Activated T-cell treated with anti-CD3 and anti-CD28 coated beads for 24 hours (primary cell): ENCODE results near the gene SIL1.
A peak's percentile ranks its signal among the peaks of the same experiment; 100 is the strongest.

Experiments used
- DNase-seq: peaks from one replicate; pipeline ENCODE4 v3.0.0-alpha.2; 2020; ENCODE audit warnings: low read depth

Gene SIL1

GRCh38 chr5:138918686-138919085 is 279.5 kb downstream of the SIL1 start:
- no peak for DNase-seq

DNA sequence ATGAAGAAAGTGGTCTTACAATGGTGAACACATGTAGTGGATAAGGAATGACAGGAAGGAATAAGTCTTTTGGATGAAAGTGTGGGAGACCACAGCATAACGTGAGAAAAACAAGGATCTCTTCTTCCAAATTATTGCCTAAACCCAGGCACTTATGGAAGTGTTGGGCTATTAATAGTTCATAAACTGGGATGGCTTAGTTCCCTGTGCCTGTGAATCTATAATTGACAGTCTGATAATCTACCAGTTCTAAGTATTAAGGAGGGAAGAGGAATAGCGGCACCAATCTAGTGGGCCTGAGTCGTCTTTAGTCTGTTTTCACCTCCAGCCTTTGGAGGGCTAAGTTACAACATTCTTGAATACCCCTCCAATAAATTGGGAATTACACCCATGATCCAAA is 283.8 kb downstream of the SIL1 start:
- no peak for DNase-seq

- no peak for DNase-seq
These were observed 284.4 kb downstream of the SIL1 start for GRCh38 chr5:138913773-138914172.

- DNase-seq = no peak
These were observed 286.1 kb downstream of the SIL1 start for GRCh38 chr5:138912093-138912492.

DNA sequence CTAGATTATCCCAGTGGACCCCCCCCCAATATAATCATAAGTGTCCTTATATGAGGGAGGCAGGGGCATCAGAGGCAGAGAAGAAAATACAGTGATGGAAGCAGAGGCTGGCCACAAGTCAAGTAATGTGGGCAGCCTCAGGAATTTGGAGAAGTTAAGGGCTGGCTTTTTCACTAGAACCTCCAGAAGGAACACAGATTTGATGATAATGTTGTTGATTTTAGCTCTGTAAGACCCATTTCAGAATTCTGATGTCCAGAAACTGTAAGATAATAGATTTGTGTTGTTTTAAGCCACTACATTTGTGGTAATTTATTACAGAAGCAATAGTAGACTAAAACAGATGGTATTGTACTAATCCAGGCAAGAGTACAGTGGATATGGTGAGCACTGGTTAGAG is 286.7 kb downstream of the SIL1 start:
- DNase-seq = no peak

DNA sequence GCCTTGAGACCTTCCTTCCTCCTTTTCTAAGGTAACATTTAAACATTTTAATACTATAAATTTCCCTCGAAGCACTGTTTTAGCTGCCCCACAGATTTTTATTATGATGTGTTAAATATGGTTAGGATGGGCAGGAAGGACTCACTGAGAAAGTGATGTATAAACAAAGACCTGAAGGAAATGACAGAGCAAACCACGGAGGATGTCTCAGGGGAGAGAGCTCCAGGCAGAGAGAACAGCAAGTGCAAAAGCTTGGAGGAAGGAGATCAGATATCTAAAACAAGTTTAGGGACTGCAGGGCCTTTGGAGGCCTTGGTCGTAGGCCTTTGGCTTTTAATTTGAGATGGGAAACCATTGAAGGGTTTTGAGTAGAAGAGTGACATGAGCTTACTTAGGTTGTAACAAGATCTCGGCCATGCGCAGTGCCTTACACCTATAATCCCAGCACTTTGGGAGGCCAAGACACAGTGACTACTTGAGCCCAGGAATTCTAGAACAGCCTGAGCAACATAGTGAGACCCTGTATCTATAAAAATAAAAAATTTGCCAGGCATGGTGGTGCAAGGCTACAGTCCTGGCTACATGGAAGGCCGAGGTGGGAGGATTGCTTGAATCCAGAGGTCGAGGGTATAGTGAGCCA is 287.5 kb downstream of the SIL1 start:
- no peak for DNase-seq

GRCh38 chr5:138909734-138910133 is 288.4 kb downstream of the SIL1 start:
- DNase-seq = no peak

GRCh38 chr5:138905541-138905940 is 292.6 kb downstream of the SIL1 start:
- DNase-seq = no peak

GRCh38 chr5:138903130-138903775 is 294.9 kb downstream of the SIL1 start:
- no peak for DNase-seq

DNA sequence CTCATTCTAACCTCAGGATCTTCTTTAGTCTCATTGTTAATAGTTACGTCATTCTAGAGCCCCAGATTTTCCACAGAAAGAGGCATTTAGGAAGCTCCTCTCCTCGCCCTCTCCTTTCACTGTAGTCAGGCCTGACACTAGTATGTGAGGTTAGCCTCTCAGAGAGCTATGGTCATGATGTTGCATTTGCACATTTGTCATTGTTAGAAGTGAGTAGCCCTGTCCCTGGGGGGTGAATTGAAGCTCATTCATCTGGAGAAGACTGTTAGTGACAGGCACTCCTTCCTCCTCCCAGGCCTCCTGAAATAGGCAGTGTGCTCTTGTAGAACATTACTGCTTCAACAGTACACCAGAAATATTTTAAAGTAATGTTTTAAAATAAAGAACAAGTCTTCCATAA is 296.5 kb downstream of the SIL1 start:
- no peak for DNase-seq

DNA sequence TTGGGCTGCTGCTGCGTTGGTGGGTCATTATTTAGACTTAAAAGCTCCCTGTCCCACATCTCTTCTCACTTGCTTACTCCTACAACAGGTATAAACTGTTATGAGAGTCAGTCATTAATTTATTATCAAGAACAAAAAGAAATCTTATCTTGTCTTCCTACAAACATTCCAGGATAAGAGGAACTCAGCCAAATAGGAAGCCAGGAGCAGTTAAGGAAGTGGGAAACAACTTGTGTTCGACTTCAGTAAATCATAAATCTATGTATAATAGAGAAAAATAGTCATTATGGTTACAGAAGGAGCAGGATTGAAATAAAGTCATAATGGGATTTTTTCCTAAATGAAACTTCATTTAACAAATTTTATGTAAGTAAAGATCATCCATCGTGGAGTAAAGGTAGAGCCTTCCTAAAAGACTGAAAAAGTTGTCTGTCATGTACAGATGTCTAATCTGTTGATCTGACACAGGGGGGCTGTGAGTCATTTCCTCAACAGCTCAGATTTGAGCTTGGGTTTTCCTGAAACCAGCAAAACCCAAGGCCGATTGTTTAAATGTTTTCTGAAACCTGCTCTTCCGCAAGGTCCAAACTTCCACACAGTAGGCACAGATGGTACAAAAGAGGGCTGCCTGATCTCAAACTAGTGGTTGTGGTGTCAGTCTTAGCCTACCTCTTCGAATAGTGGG is 297.7 kb downstream of the SIL1 start:
- peak; percentile 4 for DNase-seq

GRCh38 chr5:138898742-138899141 is 299.4 kb downstream of the SIL1 start:
- no peak for DNase-seq

GRCh38 chr5:138898299-138898698 is 299.9 kb downstream of the SIL1 start:
- DNase-seq = no peak
